Measurements from ENCODE around the gene HDAC4.

- TF ChIP-seq, protein P1, sequence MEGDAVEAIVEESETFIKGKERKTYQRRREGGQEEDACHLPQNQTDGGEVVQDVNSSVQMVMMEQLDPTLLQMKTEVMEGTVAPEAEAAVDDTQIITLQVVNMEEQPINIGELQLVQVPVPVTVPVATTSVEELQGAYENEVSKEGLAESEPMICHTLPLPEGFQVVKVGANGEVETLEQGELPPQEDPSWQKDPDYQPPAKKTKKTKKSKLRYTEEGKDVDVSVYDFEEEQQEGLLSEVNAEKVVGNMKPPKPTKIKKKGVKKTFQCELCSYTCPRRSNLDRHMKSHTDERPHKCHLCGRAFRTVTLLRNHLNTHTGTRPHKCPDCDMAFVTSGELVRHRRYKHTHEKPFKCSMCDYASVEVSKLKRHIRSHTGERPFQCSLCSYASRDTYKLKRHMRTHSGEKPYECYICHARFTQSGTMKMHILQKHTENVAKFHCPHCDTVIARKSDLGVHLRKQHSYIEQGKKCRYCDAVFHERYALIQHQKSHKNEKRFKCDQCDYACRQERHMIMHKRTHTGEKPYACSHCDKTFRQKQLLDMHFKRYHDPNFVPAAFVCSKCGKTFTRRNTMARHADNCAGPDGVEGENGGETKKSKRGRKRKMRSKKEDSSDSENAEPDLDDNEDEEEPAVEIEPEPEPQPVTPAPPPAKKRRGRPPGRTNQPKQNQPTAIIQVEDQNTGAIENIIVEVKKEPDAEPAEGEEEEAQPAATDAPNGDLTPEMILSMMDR (IDR thresholded peaks at IDR 0.05; ENCODE audit: insufficient read depth, low read depth, low read length) = no peak
- TF ChIP-seq EZH2 (IDR thresholded peaks at IDR 0.05; ENCODE audit: insufficient read depth, low read length) = no peak
Measured at GRCh38 chr2:239224199-239224570, 176.6 kb downstream of the HDAC4 start.
